SU-DHL-6 (cell line): ENCODE measurements around the gene SLC40A1.

Experiments used
- CTCF ChIP-seq: fragments of 200-600 bp; sonication (generic); IDR thresholded peaks from one replicate; pipeline ENCODE4 v1.5.1; 2017; ENCODE audit warnings: antibody characterized with exemption, mild to moderate bottlenecking, low read length, moderate library complexity; ENCODE audit not compliant: insufficient read depth, poor library complexity, severe bottlenecking
- EZH2phosphoT487 ChIP-seq: fragments of 200-600 bp; sonication (generic), shearing (Covaris generic); conservative IDR thresholded peaks from 2 replicates; pipeline ENCODE4 v1.6.1; 2018; ENCODE audit warnings: mild to moderate bottlenecking, antibody characterized with exemption, low read length, moderate library complexity, mixed read lengths

GRCh38 chr2:189614585-189614984, 34.0 kb upstream of the SLC40A1 start:
- TF ChIP-seq CTCF (no peak), EZH2phosphoT487 (no peak)
